OCI-LY7 (cell line): ENCODE measurements around the gene CIAO2B.

ENCODE experiments used
- CTCF ChIP-seq: fragments of 200-600 bp; sonication (generic); conservative IDR thresholded peaks from 2 replicates; pipeline ENCODE4 v1.5.1; 2014; ENCODE audit warnings: mild to moderate bottlenecking, antibody characterized with exemption, low read length, moderate library complexity, mixed read lengths
- EZH2phosphoT487 ChIP-seq: fragments of 200-600 bp; sonication (generic); IDR thresholded peaks from 2 replicates; pipeline ENCODE4 v1.6.1; 2018; ENCODE audit warnings: low read depth, borderline replicate concordance, mild to moderate bottlenecking, mixed run types, antibody characterized with exemption, low read length, moderate library complexity, mixed read lengths

GRCh38 chr16:66970775-66971720 is 36.8 kb upstream of the CIAO2B start:
- TF ChIP-seq CTCF = no peak
- no peak for TF ChIP-seq EZH2phosphoT487
